ENCODE data around the gene PSMB10.

GRCh38 chr16:67976205-67976604 lies 39.6 kb upstream of the PSMB10 start:
- TF ChIP-seq CTCF (IDR thresholded peaks at IDR 0.05) (no peak), POLR2AphosphoS5 (IDR thresholded peaks at IDR 0.05) (no peak), POLR2A (IDR thresholded peaks at IDR 0.05; ENCODE audit: low read depth) (no peak), EP300 (IDR thresholded peaks at IDR 0.05) (no peak)
